Breast epithelium (tissue), 3 donors: ENCODE measurements around the gene BANF1.

Experiments
- CTCF ChIP-seq, 3 donors: fragments of 450-650 bp; IDR thresholded peaks; one replicate each; pipeline ENCODE4 v1.5.1; 2016 to 2017; ENCODE audit warnings: antibody characterized with exemption in 3 of 3, mild to moderate bottlenecking in 3 of 3, moderate library complexity in 3 of 3
- POLR2AphosphoS5 ChIP-seq, 3 donors: sonication (generic); formaldehyde crosslinking; IDR thresholded peaks; one replicate each; pipeline ENCODE4 v1.6.1; 2017; ENCODE audit warnings: antibody characterized with exemption in 3 of 3

GRCh38 chr11:66051371-66051765, 49.1 kb downstream of the BANF1 start:
- TF ChIP-seq POLR2AphosphoS5 (IDR thresholded peaks at IDR 0.05) (no peak), CTCF (IDR thresholded peaks at IDR 0.05) (no peak)
